Kidney epithelial cell (primary cell): ENCODE results near the gene CACNA2D1. TPM values are rescaled to one million over a fixed set of nuclear protein-coding genes. Genes with fewer than 3 reads are reported as not detected.

ENCODE experiments used
- DNase-seq: peaks from one replicate; pipeline ENCODE4 v3.0.0-alpha.2; 2010; ENCODE audit warnings: low read depth
- H3K27me3 ChIP-seq: 2 replicates; pipeline ENCODE4 v1.6.0; 2011; ENCODE audit warnings: low read length; ENCODE audit not compliant: control insufficient read depth, insufficient read depth
- H3K36me3 ChIP-seq: 2 replicates; pipeline ENCODE4 v1.5.1; 2011; ENCODE audit warnings: low read length; ENCODE audit not compliant: control insufficient read depth, insufficient read depth
- H3K4me3 ChIP-seq: 2 replicates; pipeline ENCODE4 v1.5.1; 2011; ENCODE audit warnings: low read depth, mild to moderate bottlenecking, control low read depth, low read length
- total RNA-seq: library from RNA; depleted of rRNA; stranded (reverse); fragments of >200 nt; gene quantifications from 2 replicates; pipeline ENCODE4 v1.2.3, GENCODE V29; 2015
- TF ChIP-seq, protein P1 (sequence below): IDR thresholded peaks from 2 replicates; pipeline ENCODE4 v1.5.1; 2011; ENCODE audit warnings: mild to moderate bottlenecking, moderate library complexity, low read length, control low read depth, inconsistent platforms; ENCODE audit not compliant: insufficient read depth, poor library complexity, severe bottlenecking

The CACNA2D1 gene
- total RNA-seq, 1 donor from 2014 or later, result 5.9 TPM

DNA sequence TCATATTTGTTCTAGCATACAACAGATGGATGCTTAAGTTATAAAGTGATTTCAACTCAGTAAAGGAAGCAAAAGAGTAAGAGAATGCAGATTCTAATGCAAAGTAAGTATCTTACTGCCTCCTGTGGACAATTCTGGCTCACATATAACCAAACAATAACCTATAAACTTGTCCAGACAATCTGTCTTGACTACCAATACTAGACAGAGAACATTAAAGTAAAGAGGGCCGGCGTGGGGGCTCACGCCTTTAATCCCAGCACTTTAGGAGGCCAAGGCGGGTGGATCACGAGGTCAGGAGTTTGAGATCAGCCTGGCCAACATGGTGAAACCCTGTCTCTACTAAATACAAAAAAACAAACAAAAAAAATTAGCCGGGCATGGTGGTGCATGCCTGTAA, 329.3 kb downstream of the CACNA2D1 start:
- DNase-seq, result no peak
- TF ChIP-seq, protein P1, sequence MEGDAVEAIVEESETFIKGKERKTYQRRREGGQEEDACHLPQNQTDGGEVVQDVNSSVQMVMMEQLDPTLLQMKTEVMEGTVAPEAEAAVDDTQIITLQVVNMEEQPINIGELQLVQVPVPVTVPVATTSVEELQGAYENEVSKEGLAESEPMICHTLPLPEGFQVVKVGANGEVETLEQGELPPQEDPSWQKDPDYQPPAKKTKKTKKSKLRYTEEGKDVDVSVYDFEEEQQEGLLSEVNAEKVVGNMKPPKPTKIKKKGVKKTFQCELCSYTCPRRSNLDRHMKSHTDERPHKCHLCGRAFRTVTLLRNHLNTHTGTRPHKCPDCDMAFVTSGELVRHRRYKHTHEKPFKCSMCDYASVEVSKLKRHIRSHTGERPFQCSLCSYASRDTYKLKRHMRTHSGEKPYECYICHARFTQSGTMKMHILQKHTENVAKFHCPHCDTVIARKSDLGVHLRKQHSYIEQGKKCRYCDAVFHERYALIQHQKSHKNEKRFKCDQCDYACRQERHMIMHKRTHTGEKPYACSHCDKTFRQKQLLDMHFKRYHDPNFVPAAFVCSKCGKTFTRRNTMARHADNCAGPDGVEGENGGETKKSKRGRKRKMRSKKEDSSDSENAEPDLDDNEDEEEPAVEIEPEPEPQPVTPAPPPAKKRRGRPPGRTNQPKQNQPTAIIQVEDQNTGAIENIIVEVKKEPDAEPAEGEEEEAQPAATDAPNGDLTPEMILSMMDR, result no peak
- no peak overlapping the region for H3K4me3 ChIP-seq
- H3K27me3 ChIP-seq, result no peaks in the 10 kb centered on the region
- H3K36me3 ChIP-seq, result no peaks in the 10 kb centered on the region

DNA sequence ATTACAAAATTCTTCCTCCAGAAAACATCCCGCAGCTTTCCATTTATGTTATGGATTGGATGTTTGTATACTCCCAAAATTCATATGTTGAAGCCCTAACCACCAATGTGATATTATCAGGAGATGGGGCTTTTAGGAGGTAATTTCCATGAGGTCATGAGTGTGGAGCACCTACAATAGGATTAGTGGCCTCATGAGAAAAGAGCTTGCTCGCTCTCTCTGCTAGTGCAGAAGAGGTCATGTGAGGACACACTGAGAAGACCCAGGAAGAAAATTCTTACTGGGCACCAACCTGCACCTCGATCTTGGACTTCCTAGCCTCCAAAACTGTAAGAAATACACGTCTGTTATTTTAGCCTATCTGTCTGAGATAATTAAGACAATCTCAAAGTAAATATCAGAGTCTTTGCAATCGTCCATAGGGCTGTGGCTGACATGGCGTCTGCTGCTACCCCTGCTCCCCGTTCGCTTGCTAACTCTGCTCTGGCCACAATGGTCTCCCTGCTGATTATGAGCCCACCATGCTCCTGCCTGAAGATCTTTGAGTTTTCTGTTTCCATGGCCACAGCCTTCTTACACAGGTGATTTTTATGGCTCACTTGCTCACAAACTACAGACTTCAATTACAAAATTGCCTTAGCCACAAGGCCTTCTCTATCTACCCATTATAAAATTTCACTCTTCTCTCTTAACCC, 333.3 kb downstream of the CACNA2D1 start:
- H3K27me3 ChIP-seq, result no peaks in the 10 kb centered on the region
- H3K36me3 ChIP-seq, result no peaks in the 10 kb centered on the region
- no peak for DNase-seq
- no peak overlapping the region for H3K4me3 ChIP-seq
- TF ChIP-seq, protein P1, result no peak

DNA sequence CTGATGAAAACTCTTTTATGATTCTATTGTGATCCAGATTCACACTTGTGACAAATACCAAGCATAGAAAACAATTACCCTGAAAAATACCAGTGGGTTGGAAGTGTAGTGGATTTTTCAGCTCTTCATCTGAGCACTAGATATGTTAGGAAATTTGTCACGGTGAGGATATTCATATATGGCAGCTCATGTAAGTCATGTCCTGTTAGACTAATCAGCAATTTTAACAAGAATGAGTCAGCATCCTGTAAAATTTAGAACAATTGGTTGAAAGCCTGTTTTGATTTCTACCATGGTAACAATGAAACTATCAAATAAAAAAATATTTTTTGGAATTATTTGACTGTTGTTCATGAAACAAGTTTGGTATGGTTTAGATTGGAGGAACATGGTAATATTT, 334.3 kb downstream of the CACNA2D1 start:
- Histone ChIP-seq H3K36me3 (no peaks in the 10 kb centered on the region), H3K27me3 (no peaks in the 10 kb centered on the region), H3K4me3 (no peak overlapping the region)
- TF ChIP-seq, protein P1, result no peak
- no peak for DNase-seq

DNA sequence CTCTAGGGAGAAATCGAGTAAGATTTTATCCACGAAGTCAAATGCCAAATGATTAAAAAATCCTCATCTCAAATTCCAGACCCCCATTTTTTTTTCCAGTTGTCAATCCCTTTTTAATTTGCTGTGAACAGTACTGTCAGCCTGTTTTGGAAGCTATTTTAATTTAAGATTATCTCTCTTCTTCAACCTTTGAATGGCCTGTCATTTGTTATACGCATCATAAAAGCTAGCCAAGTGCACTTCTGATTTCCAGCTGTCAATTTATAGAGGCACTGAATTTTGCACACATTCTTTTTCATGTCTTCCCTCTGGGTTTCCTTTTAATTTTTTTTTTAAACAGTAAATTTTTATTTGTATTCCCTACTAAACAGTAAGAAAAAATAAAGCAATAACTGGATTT, 337.4 kb downstream of the CACNA2D1 start:
- no peak for DNase-seq
- Histone ChIP-seq H3K27me3 (no peaks in the 10 kb centered on the region), H3K4me3 (no peak overlapping the region), H3K36me3 (no peaks in the 10 kb centered on the region)
- TF ChIP-seq, protein P1, result no peak

DNA sequence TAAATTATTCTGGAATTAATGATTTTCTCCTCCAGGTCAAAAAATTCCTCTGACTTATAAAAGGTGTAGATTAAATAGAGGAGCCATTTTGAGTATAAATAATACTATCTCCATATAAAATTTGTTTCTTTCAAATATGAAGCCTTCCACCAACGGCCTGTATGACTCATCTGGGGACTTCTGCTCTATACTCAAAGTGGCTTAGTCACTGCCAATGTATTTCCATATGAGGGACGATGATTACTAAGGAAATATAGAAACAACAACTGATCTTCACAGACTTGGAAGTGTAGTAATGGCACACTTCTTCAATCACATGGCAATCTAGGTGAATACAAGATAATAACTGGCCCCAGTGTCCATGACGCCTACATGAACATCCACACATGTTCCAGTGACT, 338.1 kb downstream of the CACNA2D1 start:
- Histone ChIP-seq H3K4me3 (no peak overlapping the region), H3K36me3 (no peaks in the 10 kb centered on the region), H3K27me3 (no peaks in the 10 kb centered on the region)
- TF ChIP-seq, protein P1, result no peak
- peak; percentile 12 for DNase-seq

DNA sequence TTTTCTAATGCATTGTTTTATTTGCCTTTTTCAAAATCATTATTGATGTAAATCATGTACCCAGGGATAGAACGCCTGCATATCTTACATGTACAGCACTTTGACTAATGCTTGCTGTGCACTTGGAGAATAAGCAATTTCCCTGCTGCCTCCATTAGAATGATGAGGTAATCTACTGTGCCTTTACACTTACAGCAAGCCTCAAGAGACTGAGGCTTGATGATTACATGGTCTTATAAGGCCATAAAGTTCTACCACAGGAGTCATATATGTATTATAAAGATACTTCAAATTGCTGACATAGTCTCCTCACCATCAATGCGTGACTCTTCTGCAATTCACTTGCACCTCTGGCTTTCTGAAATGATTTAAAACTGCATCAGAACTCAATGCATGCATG, 345.2 kb downstream of the CACNA2D1 start:
- Histone ChIP-seq H3K36me3 (no peaks in the 10 kb centered on the region), H3K27me3 (no peaks in the 10 kb centered on the region), H3K4me3 (no peak overlapping the region)
- no peak for DNase-seq
- TF ChIP-seq, protein P1, result no peak
